ENCODE data around the gene HEXIM2.

Gene HEXIM2

DNA sequence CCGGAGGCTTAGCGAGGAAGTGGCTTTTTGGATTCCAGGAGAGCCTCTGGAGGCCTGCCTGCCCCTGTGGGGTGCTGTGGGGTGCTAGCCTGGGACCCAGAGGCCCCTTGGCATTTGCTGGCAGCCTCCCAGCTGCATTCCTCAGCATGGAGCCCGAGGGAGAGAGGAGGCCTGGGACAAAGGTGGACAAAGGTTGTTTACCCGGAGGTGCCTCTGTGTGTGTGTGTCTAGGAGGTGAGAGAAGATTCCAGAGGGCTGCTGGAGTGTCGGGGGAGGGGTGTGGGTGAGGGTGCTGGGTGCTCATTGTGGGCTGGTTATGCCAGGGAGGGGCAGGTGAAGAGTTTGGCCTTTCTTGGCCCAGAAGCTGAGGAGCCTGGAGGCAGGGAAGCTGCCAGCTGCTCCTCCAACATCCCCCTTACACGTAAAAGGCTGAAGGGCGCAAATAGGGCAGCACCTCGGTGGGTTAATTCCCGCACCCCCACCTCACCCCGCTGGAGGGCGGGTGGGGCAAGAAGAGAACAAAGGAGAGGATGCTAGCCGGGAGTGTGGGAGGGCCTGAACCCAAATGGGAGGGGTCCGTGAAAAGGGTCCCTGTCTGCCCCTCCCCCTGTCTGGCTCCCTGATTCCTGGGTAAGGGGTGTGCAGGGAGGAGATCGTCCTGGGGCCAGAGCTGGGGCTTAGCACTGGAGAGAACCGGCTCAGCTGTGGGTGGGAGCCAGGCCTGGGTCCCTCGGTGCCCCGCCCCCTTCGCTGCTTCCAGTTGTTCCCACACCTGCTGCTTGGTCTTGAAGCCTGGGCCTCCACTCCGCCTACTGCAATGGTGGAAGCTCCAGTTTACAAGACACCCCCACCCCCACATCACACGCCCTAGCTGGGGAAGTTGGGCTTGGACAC is 9.9 kb downstream of the HEXIM2 start:
- DNase-seq = no peak

GRCh38 chr17:45172232-45172540 is 10.5 kb downstream of the HEXIM2 start:
- DNase-seq = no peak

DNA sequence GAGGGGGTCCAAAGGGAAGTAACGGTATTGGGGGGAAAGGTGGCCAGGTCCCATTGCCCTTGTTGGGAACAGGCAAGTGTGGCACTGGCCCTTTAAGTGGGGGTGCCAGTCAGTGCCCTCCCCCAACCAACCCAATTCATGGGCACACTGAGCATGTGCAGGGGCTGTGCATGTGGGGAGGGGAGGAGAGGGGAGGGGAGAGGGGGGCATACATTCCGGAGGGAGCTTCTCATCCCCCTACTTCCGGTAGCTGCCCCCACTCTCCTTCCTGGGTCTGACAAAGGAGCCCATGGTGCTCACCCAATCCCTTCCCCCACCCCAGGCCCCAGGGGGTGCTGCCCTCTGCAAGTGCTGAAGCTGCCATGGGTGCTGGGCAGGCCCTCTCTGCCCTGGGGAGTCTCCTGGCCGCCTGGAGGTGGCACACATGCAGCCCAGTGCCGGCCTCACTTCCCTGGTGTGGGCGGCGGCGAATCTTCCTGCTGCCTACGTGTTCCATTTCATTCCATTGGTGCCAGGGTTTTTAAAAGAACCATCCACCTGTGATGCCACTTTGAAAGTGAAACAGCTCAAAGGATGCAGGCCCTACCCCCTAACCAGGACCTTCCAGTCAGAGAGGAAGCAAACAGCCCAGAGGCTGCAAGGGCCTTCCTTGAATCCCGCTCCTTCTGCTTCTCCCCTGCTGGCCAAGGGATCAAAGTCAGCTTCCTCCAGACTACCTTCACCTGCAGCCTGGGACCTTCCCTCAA is 11.0 kb downstream of the HEXIM2 start:
- DNase-seq = peak; percentile 34 to 64

GRCh38 chr17:45175759-45176115 is 14.1 kb downstream of the HEXIM2 start:
- no peak for DNase-seq

DNA sequence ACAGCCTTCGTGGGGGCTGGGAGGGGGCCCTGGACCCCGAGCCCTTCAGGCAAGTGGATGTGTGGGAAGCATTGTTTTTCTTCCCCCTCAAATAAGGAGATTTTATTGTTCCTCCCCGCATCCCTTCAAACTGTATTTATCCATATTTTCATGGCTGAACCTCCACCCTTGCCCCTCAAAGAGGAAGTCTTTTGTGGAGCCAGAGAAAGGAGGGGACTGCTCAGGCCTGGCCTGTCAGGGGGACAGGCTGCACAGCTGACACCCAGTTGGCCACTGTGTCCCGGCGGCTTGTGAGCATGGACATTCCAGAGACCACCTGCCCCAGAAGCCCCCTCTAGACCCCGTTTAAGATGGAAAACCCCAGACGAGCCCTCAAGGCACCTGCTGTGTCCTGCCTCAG is 15.9 kb downstream of the HEXIM2 start:
- no peak for DNase-seq

- no peak for DNase-seq
Observed at GRCh38 chr17:45184144-45184543, 22.5 kb downstream of the HEXIM2 start.

DNA sequence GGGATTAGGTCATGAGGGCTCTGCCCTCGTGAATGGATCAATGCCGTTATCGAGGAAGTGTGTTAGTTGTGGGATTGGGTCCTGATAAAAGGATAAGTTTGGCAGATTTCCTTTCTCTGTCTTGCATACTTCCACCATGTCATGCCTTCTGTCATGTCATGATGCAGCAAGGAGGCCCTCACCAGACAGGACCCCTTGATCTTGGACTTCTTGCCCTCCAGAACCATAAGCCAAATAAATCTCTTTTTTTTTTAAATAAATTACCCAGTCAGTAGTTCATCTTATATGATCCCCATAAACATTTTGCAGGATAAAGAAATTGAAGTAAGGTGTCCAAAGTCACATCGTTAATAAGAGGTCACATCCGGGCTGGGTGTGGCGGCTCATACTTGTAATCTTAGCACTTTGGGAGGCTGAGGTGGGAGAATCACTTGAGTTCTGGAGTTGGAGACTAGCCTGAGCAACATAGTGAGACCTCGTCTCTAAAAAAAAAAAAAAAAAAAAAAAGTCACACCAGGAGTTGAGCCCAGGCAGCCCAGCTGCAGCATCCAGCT is 25.2 kb downstream of the HEXIM2 start:
- DNase-seq = no peak

GRCh38 chr17:45189009-45189408 is 27.3 kb downstream of the HEXIM2 start:
- DNase-seq = no peak

- DNase-seq = no peak
Observed at GRCh38 chr17:45190503-45191255, 29.0 kb downstream of the HEXIM2 start.

- DNase-seq = no peak
Observed at GRCh38 chr17:45195424-45195823, 33.7 kb downstream of the HEXIM2 start.

GRCh38 chr17:45197108-45197507 is 35.4 kb downstream of the HEXIM2 start:
- no peak for DNase-seq

- peak; percentile 86 to 89 for DNase-seq
Observed at GRCh38 chr17:45197555-45198334, 36.1 kb downstream of the HEXIM2 start.

GRCh38 chr17:45200701-45201100 is 39.0 kb downstream of the HEXIM2 start:
- DNase-seq = peak in 1 of 2 donors; percentile 3

DNA sequence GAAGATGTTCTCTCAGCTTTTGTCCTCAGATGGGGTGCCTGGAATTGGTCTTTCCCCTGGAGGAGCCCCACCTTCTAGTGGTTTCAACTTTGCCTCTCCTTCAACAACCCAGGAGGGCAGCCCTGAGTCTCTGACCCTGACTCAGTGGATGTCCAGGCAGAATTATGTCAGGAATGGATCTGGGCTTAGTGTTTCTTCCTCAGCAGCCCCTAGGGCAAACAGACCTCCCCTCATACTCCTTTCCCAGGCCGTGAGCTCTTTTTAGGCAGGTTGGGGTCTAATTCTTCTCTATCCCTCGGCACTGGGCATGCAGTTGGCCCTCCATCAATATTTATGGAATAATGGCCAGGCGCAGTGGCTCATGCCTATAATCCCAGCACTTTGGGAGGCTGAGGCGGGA is 39.8 kb downstream of the HEXIM2 start:
- no peak for DNase-seq

DNA sequence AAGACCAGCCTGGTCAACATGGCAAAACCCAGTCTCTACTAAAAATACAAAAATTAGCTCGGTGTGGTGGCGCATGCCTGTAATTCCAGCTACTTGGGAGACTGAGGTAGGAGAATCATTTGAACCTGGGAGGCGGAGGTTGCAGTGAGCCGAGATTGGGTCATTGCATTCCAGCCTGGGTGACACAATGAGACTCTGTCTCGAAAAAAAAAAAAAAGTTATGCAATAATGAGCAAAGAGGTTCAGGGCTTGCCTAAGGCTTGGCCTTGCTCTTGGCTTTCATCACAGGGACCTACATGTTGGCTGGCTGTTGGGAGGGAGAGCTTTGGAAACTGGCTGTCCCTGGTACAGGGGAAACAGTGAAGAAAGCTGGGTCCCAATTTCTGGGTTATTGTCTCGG is 40.2 kb downstream of the HEXIM2 start:
- DNase-seq = peak in 1 of 2 donors; percentile 19

GRCh38 chr17:45218895-45219661 is 57.4 kb downstream of the HEXIM2 start:
- DNase-seq = peak; percentile 79 to 88
